HepG2 (cell line): Measurements from ENCODE around the gene EFS. TPM values are rescaled to one million over a fixed set of nuclear protein-coding genes. Genes with fewer than 3 reads are reported as not detected.

Source experiments
- ATAD3A ChIP-seq: sonication (generic); formaldehyde crosslinking; IDR thresholded peaks from 2 replicates; pipeline ENCODE4 v1.4.0; 2020; ENCODE audit warnings: missing genetic modification reagents
- ETS1 ChIP-seq: sonication (generic); formaldehyde crosslinking; IDR thresholded peaks from 2 replicates; pipeline ENCODE4 v1.4.0; 2020; ENCODE audit warnings: missing genetic modification reagents
- MTF2 ChIP-seq: sonication (generic); formaldehyde crosslinking; IDR thresholded peaks from 2 replicates; pipeline ENCODE4 v1.5.0; 2020; ENCODE audit warnings: missing genetic modification reagents, borderline replicate concordance
- RAD21 ChIP-seq: fragments of 450-650 bp; formaldehyde crosslinking; IDR thresholded peaks from 2 replicates; pipeline ENCODE4 v1.5.0; 2020; ENCODE audit warnings: mild to moderate bottlenecking
- REST ChIP-seq, 2 experiments: IDR thresholded peaks; 2 replicates each; pipeline ENCODE4 v1.6.1; 2011 to 2012; ENCODE audit warnings: low read length in 2 of 2, borderline replicate concordance in 1 of 2, low read depth in 1 of 2, mild to moderate bottlenecking in 1 of 2, moderate library complexity in 1 of 2
- ZMYM3 ChIP-seq: sonication (generic); formaldehyde crosslinking; IDR thresholded peaks from 2 replicates; pipeline ENCODE4 v1.5.1; 2020; ENCODE audit warnings: mild to moderate bottlenecking, missing genetic modification reagents
- ZNF318 ChIP-seq: sonication (generic); formaldehyde crosslinking; IDR thresholded peaks from 2 replicates; pipeline ENCODE4 v1.4.0; 2020; ENCODE audit warnings: mild to moderate bottlenecking, missing genetic modification reagents
- polyA plus RNA-seq, 8 experiments: library from polyadenylated mRNA; depleted of rRNA in 3 of 8; stranded (reverse) in 7 of 8; unstranded in 1 of 8; fragments of >200 nt; fragmentation: Illumina TruSeq in 4 of 8; extraction: Trizol in 4 of 8; gene quantifications; 2 replicates each; pipeline versions ENCODE4 v1.2.1 to v1.2.3, GENCODE V29; 2011 to 2016; ENCODE audit warnings: low read depth in 4 of 8, missing spikeins in 1 of 8, mixed read lengths in 1 of 8; ENCODE audit not compliant: insufficient read depth in 1 of 8
- total RNA-seq, 5 experiments: library from RNA; depleted of rRNA; stranded (reverse); fragments of >200 nt; fragmentation: Illumina TruSeq; extraction: Trizol; gene quantifications; 2 replicates each; pipeline ENCODE4 v1.2.3, GENCODE V29; 2016; ENCODE audit warnings: low read depth in 1 of 5
- TF ChIP-seq, protein P1 (sequence below): sonication (generic); formaldehyde crosslinking; IDR thresholded peaks from 2 replicates; pipeline ENCODE4 v1.5.0; 2020; ENCODE audit warnings: missing genetic modification reagents
- TF ChIP-seq, protein P2 (sequence below): sonication (generic); formaldehyde crosslinking; IDR thresholded peaks from 2 replicates; pipeline ENCODE4 v1.4.0; 2020; ENCODE audit warnings: mild to moderate bottlenecking, missing genetic modification reagents

Gene EFS
- total and polyA plus RNA-seq, 2 of the 13 experiments (the other 11 are each of a cell fraction or from before 2014, with no cell fraction given) = not detected

- TF ChIP-seq, protein P1, sequence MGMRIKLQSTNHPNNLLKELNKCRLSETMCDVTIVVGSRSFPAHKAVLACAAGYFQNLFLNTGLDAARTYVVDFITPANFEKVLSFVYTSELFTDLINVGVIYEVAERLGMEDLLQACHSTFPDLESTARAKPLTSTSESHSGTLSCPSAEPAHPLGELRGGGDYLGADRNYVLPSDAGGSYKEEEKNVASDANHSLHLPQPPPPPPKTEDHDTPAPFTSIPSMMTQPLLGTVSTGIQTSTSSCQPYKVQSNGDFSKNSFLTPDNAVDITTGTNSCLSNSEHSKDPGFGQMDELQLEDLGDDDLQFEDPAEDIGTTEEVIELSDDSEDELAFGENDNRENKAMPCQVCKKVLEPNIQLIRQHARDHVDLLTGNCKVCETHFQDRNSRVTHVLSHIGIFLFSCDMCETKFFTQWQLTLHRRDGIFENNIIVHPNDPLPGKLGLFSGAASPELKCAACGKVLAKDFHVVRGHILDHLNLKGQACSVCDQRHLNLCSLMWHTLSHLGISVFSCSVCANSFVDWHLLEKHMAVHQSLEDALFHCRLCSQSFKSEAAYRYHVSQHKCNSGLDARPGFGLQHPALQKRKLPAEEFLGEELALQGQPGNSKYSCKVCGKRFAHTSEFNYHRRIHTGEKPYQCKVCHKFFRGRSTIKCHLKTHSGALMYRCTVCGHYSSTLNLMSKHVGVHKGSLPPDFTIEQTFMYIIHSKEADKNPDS = no peak
- TF ChIP-seq, protein P2, sequence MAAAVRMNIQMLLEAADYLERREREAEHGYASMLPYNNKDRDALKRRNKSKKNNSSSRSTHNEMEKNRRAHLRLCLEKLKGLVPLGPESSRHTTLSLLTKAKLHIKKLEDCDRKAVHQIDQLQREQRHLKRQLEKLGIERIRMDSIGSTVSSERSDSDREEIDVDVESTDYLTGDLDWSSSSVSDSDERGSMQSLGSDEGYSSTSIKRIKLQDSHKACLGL (CRISPR knock-in tag) = peak; percentile 53; the same call in 1 of the 2 replicates
- peak; percentile 93 for TF ChIP-seq ZNF318
- no peak for TF ChIP-seq ZMYM3
- peak; percentile 98 for TF ChIP-seq RAD21 (CRISPR knock-in tag)
- peak; percentile 94; the same call in 1 of the 2 replicates for TF ChIP-seq MTF2 (CRISPR knock-in tag)
- TF ChIP-seq REST (IDR thresholded peaks at IDR 0.05; ENCODE audit: borderline replicate concordance in 1 of 2, low read depth in 1 of 2, low read length in 2 of 2) = no peak
- TF ChIP-seq ETS1 (CRISPR knock-in tag) = no peak
- TF ChIP-seq ATAD3A (CRISPR knock-in tag) = no peak
Measured at GRCh38 chr14:23379366-23380196, 14.6 kb upstream of the EFS start (continued).
